Naive B cell (primary cell): ENCODE measurements around the gene NPIPA2. TPM values are rescaled to one million over a fixed set of nuclear protein-coding genes. Genes with fewer than 3 reads are reported as not detected.
A peak's percentile ranks its signal among the peaks of the same experiment; 100 is the strongest.
"Not testable (repeated sequence)": the region's sequence is repeated elsewhere in the genome, so short reads cannot be mapped to it uniquely, and the experiment has no call there.

ENCODE experiments used
- ATAC-seq, 2 donors: fragments of 150-1000 bp; cut with Tn5 transposase; 2 replicates each; pipeline ENCODE4 v1.10.0; 2021; ENCODE audit warnings: low read depth in 2 of 2, mild to moderate bottlenecking in 2 of 2, moderate library complexity in 2 of 2
- DNase-seq: peaks from one replicate; pipeline ENCODE4 v3.0.0; 2022
- H3K27ac Mint-ChIP-seq, 6 donors: one replicate each; pipeline ENCODE4 v1.8.0; 2020 to 2022; ENCODE audit warnings: mild to moderate bottlenecking in 6 of 6, mixed read lengths in 6 of 6, moderate library complexity in 5 of 6, inconsistent platforms in 2 of 6
- H3K27me3 Mint-ChIP-seq, 3 donors: one replicate each; pipeline ENCODE4 v1.8.0; 2021 to 2022; ENCODE audit warnings: mixed read lengths in 3 of 3, mild to moderate bottlenecking in 1 of 3
- H3K36me3 Mint-ChIP-seq, 2 donors: one replicate each; pipeline ENCODE4 v1.8.0; 2020 to 2022; ENCODE audit warnings: mixed read lengths in 2 of 2, inconsistent platforms in 1 of 2, mild to moderate bottlenecking in 1 of 2
- H3K4me1 Mint-ChIP-seq, 3 donors: one replicate each; pipeline ENCODE4 v1.8.0; 2020 to 2022; ENCODE audit warnings: mixed read lengths in 3 of 3, inconsistent platforms in 1 of 3, mild to moderate bottlenecking in 1 of 3, moderate library complexity in 1 of 3
- H3K4me3 Mint-ChIP-seq, 8 donors: one replicate each; pipeline ENCODE4 v1.8.0; 2020 to 2022; ENCODE audit warnings: mild to moderate bottlenecking in 8 of 8, mixed read lengths in 8 of 8, moderate library complexity in 8 of 8, inconsistent platforms in 2 of 8
- H3K9me3 Mint-ChIP-seq, 7 donors: one replicate each; pipeline ENCODE4 v1.8.0; 2020 to 2022; ENCODE audit warnings: mixed read lengths in 7 of 7, mild to moderate bottlenecking in 5 of 7, inconsistent platforms in 2 of 7, moderate library complexity in 1 of 7
- polyA plus RNA-seq, 6 donors: library from polyadenylated mRNA; unstranded; fragments of 300-500 nt; fragmentation: Illumina TruSeq; gene quantifications; one replicate each; pipeline ENCODE4 v1.2.3, GENCODE V29; 2021; ENCODE audit warnings: low read depth in 6 of 6

The NPIPA2 gene
- not detected for polyA plus RNA-seq

- H3K27me3 Mint-ChIP-seq = not testable (repeated sequence)
Observed at GRCh38 chr16:14742273-14743128, at the start of gene NPIPA2. NPIPA2 (plus strand) TSS chr16:14742533; CDS start chr16:14748066, 5,533 bp downstream.

GRCh38 chr16:14694129-14694528, 48.2 kb upstream of the NPIPA2 start, which contains the start of gene PLA2G10:
PLA2G10 (minus strand) TSS chr16:14694308; CDS start chr16:14694229, 79 bp downstream.
- ATAC-seq, H3K9me3 Mint-ChIP-seq, H3K36me3 Mint-ChIP-seq, DNase-seq, H3K4me1 Mint-ChIP-seq, H3K4me3 Mint-ChIP-seq, H3K27me3 Mint-ChIP-seq, H3K27ac Mint-ChIP-seq: not testable (repeated sequence)

More at GRCh38 chr16:14742273-14743128, at the start of gene NPIPA2:
- not testable (repeated sequence) for H3K27ac Mint-ChIP-seq, H3K36me3 Mint-ChIP-seq, H3K4me1 Mint-ChIP-seq, H3K4me3 Mint-ChIP-seq, DNase-seq, H3K9me3 Mint-ChIP-seq
- peak; percentile 99 for ATAC-seq

- not testable (repeated sequence) for H3K4me1 Mint-ChIP-seq, H3K4me3 Mint-ChIP-seq, H3K36me3 Mint-ChIP-seq, H3K27me3 Mint-ChIP-seq, H3K9me3 Mint-ChIP-seq, H3K27ac Mint-ChIP-seq, ATAC-seq, DNase-seq
Observed at GRCh38 chr16:14701859-14702258, 40.5 kb upstream of the NPIPA2 start.

- not testable (repeated sequence) for H3K27me3 Mint-ChIP-seq, H3K9me3 Mint-ChIP-seq
Observed at GRCh38 chr16:14702672-14703071, 39.7 kb upstream of the NPIPA2 start.

GRCh38 chr16:14703156-14704011, 38.9 kb upstream of the NPIPA2 start, which contains the start of gene NPIPA3:
NPIPA3 (plus strand) TSS chr16:14703411; CDS start chr16:14708944, 5,533 bp downstream.
- not testable (repeated sequence) for H3K36me3 Mint-ChIP-seq

More at GRCh38 chr16:14702672-14703071, 39.7 kb upstream of the NPIPA2 start:
- not testable (repeated sequence) for H3K4me3 Mint-ChIP-seq, H3K27ac Mint-ChIP-seq, H3K4me1 Mint-ChIP-seq, DNase-seq, H3K36me3 Mint-ChIP-seq
- peak in 1 of 2 donors; percentile 2 for ATAC-seq

GRCh38 chr16:14733233-14733632, 9.1 kb upstream of the NPIPA2 start:
- not testable (repeated sequence) for H3K4me3 Mint-ChIP-seq, H3K27me3 Mint-ChIP-seq, ATAC-seq, H3K27ac Mint-ChIP-seq, H3K4me1 Mint-ChIP-seq, H3K36me3 Mint-ChIP-seq, H3K9me3 Mint-ChIP-seq, DNase-seq

More at GRCh38 chr16:14703156-14704011, 38.9 kb upstream of the NPIPA2 start, which contains the start of gene NPIPA3:
- H3K27ac Mint-ChIP-seq, H3K27me3 Mint-ChIP-seq, H3K9me3 Mint-ChIP-seq, H3K4me3 Mint-ChIP-seq, DNase-seq, H3K4me1 Mint-ChIP-seq: not testable (repeated sequence)
- peak; percentile 98 to 99 for ATAC-seq

- H3K27ac Mint-ChIP-seq, ATAC-seq, H3K27me3 Mint-ChIP-seq, DNase-seq, H3K4me3 Mint-ChIP-seq, H3K4me1 Mint-ChIP-seq, H3K36me3 Mint-ChIP-seq, H3K9me3 Mint-ChIP-seq: not testable (repeated sequence)
Observed at GRCh38 chr16:14740832-14741385, 1.4 kb upstream of the NPIPA2 start.

- DNase-seq, H3K9me3 Mint-ChIP-seq, H3K27ac Mint-ChIP-seq, H3K27me3 Mint-ChIP-seq, H3K36me3 Mint-ChIP-seq, H3K4me3 Mint-ChIP-seq, H3K4me1 Mint-ChIP-seq, ATAC-seq: not testable (repeated sequence)
Observed at GRCh38 chr16:14741794-14742193, 539 bp upstream of the NPIPA2 start.

- H3K9me3 Mint-ChIP-seq = not testable (repeated sequence)
Observed at GRCh38 chr16:14773654-14774053, 31.3 kb downstream of the NPIPA2 start.

GRCh38 chr16:14775624-14776023, 33.3 kb downstream of the NPIPA2 start:
- H3K9me3 Mint-ChIP-seq, H3K4me1 Mint-ChIP-seq, H3K27ac Mint-ChIP-seq, H3K27me3 Mint-ChIP-seq, H3K4me3 Mint-ChIP-seq, H3K36me3 Mint-ChIP-seq, DNase-seq, ATAC-seq: not testable (repeated sequence)

More at GRCh38 chr16:14773654-14774053, 31.3 kb downstream of the NPIPA2 start:
- ATAC-seq, H3K27me3 Mint-ChIP-seq, H3K27ac Mint-ChIP-seq, H3K36me3 Mint-ChIP-seq, H3K4me1 Mint-ChIP-seq, H3K4me3 Mint-ChIP-seq, DNase-seq: not testable (repeated sequence)

- not testable (repeated sequence) for DNase-seq, H3K4me1 Mint-ChIP-seq, H3K9me3 Mint-ChIP-seq
Observed at GRCh38 chr16:14776763-14777162, 34.4 kb downstream of the NPIPA2 start.

GRCh38 chr16:14779368-14779877, 37.1 kb downstream of the NPIPA2 start:
- H3K4me1 Mint-ChIP-seq, H3K36me3 Mint-ChIP-seq, H3K27me3 Mint-ChIP-seq, H3K9me3 Mint-ChIP-seq, ATAC-seq, DNase-seq, H3K27ac Mint-ChIP-seq, H3K4me3 Mint-ChIP-seq: not testable (repeated sequence)

More at GRCh38 chr16:14776763-14777162, 34.4 kb downstream of the NPIPA2 start:
- H3K4me3 Mint-ChIP-seq, H3K36me3 Mint-ChIP-seq, ATAC-seq, H3K27me3 Mint-ChIP-seq, H3K27ac Mint-ChIP-seq: not testable (repeated sequence)

- not testable (repeated sequence) for H3K36me3 Mint-ChIP-seq, H3K4me1 Mint-ChIP-seq, H3K27ac Mint-ChIP-seq, ATAC-seq, H3K9me3 Mint-ChIP-seq, DNase-seq, H3K4me3 Mint-ChIP-seq, H3K27me3 Mint-ChIP-seq
Observed at GRCh38 chr16:14786180-14786579, 43.8 kb downstream of the NPIPA2 start.
